ENCODE data around the gene EDEM3. TPM values are rescaled to one million over a fixed set of nuclear protein-coding genes. Genes with fewer than 3 reads are reported as not detected.

EDEM3 gene
- total and polyA plus RNA-seq, 2 of the 8 experiments (the other 6 are each of a cell fraction or from before 2014, with no cell fraction given) = 1.6 to 14.0 TPM

GRCh38 chr1:184800876-184801275 is 46.2 kb upstream of the EDEM3 start:
- Histone ChIP-seq H4K5ac (ENCODE audit: insufficient read length, low read depth, low read length) (no peak overlapping the region), H2AFZ (ENCODE audit: low read length) (no peak overlapping the region), H4K20me1 (replicated peaks in 1 of 2; ENCODE audit: control insufficient read depth in 1 of 2, insufficient read depth in 2 of 2, low read length in 2 of 2) (no peaks in the 10 kb centered on the region), H2BK120ac (replicated peaks; ENCODE audit: low read depth, low read length) (no peak overlapping the region), H3K14ac (ENCODE audit: insufficient read length) (no peak overlapping the region), H4K91ac (replicated peaks; ENCODE audit: insufficient read length, low read length) (no peak overlapping the region), H3K79me2 (ENCODE audit: control insufficient read depth in 1 of 2, insufficient read depth in 2 of 2, low read length in 2 of 2) (no peaks in the 10 kb centered on the region), H3K79me1 (ENCODE audit: low read depth, low read length) (no peaks in the 10 kb centered on the region), H3K18ac (ENCODE audit: extremely low read depth, low read length) (no peak overlapping the region), H3K9me3 (ENCODE audit: insufficient read depth in 2 of 2, low read depth in 1 of 2, low read length in 1 of 2) (no peaks in the 10 kb centered on the region), H4K8ac (ENCODE audit: extremely low read depth, insufficient read depth, low read length) (no peak overlapping the region), H3K4me2 (ENCODE audit: insufficient read depth in 1 of 2, low read depth in 2 of 2, low read length in 2 of 2) (no peak overlapping the region), H2AK5ac (ENCODE audit: low read depth, low read length) (no peak overlapping the region), H3K4ac (replicated peaks; ENCODE audit: insufficient read length, low read depth, low read length) (no peak overlapping the region), H2BK12ac (ENCODE audit: low read depth, low read length) (no peak overlapping the region), H3K56ac (replicated peaks; ENCODE audit: insufficient read length, low read depth, low read length) (no peak overlapping the region), H3K23me2 (ENCODE audit: low read depth, low read length) (no peaks in the 10 kb centered on the region), H3K27ac (ENCODE audit: low read depth, low read length) (no peak overlapping the region), H3K23ac (ENCODE audit: insufficient read length) (no peak overlapping the region), H3K36me3 (ENCODE audit: control insufficient read depth in 2 of 4, insufficient read depth in 4 of 4, low read length in 3 of 4) (no peaks in the 10 kb centered on the region; a peak in 1 of 8 replicates), H2BK5ac (ENCODE audit: low read depth, low read length) (no peak overlapping the region), H3K27me3 (replicated peaks in 1 of 4; ENCODE audit: control insufficient read depth in 3 of 4, extremely low read depth in 1 of 4, insufficient read depth in 3 of 4, low read length in 3 of 4) (no peaks in the 10 kb centered on the region), H3K4me3 (ENCODE audit: extremely low read depth in 1 of 4, insufficient read depth in 2 of 4, low read depth in 3 of 4, low read length in 4 of 4) (no peak overlapping the region), H3K9ac (replicated peaks in 1 of 4; ENCODE audit: extremely low read depth in 1 of 4, low read depth in 3 of 4, low read length in 3 of 4) (no peak overlapping the region), H2BK20ac (ENCODE audit: low read length) (no peak overlapping the region), H3K4me1 (replicated peaks in 1 of 4; ENCODE audit: control insufficient read depth in 3 of 4, insufficient read depth in 4 of 4, low read length in 3 of 4) (no peaks in the 10 kb centered on the region), H2BK15ac (ENCODE audit: low read length) (no peak overlapping the region)
- no peak for TF ChIP-seq CEBPB (IDR thresholded peaks at IDR 0.05; ENCODE audit: low read depth, low read length)
- no peak for TF ChIP-seq EGR1 (IDR thresholded peaks at IDR 0.05; ENCODE audit: borderline replicate concordance, low read depth, low read length)
- TF ChIP-seq, protein P1, sequence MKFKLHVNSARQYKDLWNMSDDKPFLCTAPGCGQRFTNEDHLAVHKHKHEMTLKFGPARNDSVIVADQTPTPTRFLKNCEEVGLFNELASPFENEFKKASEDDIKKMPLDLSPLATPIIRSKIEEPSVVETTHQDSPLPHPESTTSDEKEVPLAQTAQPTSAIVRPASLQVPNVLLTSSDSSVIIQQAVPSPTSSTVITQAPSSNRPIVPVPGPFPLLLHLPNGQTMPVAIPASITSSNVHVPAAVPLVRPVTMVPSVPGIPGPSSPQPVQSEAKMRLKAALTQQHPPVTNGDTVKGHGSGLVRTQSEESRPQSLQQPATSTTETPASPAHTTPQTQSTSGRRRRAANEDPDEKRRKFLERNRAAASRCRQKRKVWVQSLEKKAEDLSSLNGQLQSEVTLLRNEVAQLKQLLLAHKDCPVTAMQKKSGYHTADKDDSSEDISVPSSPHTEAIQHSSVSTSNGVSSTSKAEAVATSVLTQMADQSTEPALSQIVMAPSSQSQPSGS (IDR thresholded peaks at IDR 0.05; ENCODE audit: low read length) = no peak
- POLR2A ChIA-PET (ENCODE audit: partially characterized antibody) = interaction anchor here (1.3 kb wide), 1 partner anchor 12 kb away, joined by 3 read pairs; no protein-coding TSS in a partner anchor
- CTCF ChIA-PET (ENCODE audit: partially characterized antibody) = interaction anchor here (0.6 kb wide), 1 partner anchor 1786 kb away, joined by 4 read pairs; no protein-coding TSS in a partner anchor
- DNase-seq (ENCODE audit: low read depth in 1 of 2, low spot score in 2 of 2) (no peak), FAIRE-seq (no peak)
- WGBS, 2 experiments (ENCODE audit: extremely low coverage in 1 of 2, insufficient coverage in 1 of 2, insufficient read length in 1 of 2, insufficient replicate concordance in 2 of 2, low coverage in 1 of 2, low lambda C conversion rate in 2 of 2, missing lambda C conversion rate in 1 of 2) = 89% methylated on average over 3 of the region's 3 CpGs; no CpG with 5 or more reads in 1 of the 2 experiments

All from H1 (cell line).